GM18873 (cell line): Measurements from ENCODE around the gene THOC2.
A peak's percentile ranks its signal among the peaks of the same experiment; 100 is the strongest.
"Not testable (repeated sequence)": the region's sequence is repeated elsewhere in the genome, so short reads cannot be mapped to it uniquely, and the experiment has no call there.

Source experiments
- ATAC-seq: cut with Tn5 transposase; IDR thresholded peaks from one replicate; pipeline ENCODE4 v1.9.1; 2021; ENCODE audit warnings: mild to moderate bottlenecking, moderate library complexity, moderate number of reproducible peaks; ENCODE audit not compliant: unreplicated experiment, low FRiP score

Gene THOC2

GRCh38 chrX:123600181-123600580 lies 132.7 kb downstream of the THOC2 start:
- no peak for ATAC-seq

- peak; percentile 56 for ATAC-seq
These were observed 141.9 kb downstream of the THOC2 start for GRCh38 chrX:123590842-123591486.

DNA sequence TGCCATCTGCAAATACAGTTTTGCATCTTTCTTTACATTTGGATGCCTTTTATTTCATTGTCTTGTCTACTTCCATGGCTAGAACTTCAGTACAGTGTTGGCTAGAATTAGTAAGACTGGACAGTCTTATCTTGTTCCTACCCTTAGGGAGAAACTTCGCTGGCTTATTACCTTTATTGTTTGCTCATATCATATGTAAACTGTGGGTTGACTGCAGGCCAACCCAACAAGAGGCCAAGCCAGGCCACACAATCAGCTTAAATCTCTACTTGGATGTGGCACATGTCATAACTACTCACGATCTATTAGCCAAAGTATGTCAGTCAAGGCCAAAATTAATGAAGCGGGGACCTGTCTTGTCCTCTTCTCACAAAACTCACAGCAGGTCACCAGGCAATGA lies 144.1 kb downstream of the THOC2 start:
- no peak for ATAC-seq

DNA sequence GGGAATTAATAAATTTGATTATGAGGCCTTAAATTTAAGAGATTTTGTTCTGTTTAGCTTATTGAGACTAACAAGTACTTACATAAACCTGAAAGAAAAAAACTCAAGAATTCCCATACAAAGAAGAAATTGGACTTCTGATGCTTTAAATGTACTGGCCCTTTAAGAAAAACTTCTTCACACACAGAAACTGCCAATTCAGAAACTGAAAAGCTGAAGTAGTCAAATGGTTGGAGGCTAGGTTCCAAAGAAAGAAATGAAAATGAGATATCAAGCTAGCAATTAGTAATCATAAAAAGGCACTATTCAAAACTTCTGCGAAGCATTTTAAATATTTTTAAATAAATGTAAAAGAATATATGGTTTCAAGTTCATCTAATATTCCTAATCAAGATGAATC lies 151.3 kb downstream of the THOC2 start:
- ATAC-seq = no peak

GRCh38 chrX:123580792-123581191 lies 152.1 kb downstream of the THOC2 start:
- no peak for ATAC-seq

- ATAC-seq = not testable (repeated sequence)
These were observed 158.8 kb downstream of the THOC2 start for GRCh38 chrX:123574027-123574426.

- no peak for ATAC-seq
These were observed 162.8 kb downstream of the THOC2 start for GRCh38 chrX:123570011-123570590.

DNA sequence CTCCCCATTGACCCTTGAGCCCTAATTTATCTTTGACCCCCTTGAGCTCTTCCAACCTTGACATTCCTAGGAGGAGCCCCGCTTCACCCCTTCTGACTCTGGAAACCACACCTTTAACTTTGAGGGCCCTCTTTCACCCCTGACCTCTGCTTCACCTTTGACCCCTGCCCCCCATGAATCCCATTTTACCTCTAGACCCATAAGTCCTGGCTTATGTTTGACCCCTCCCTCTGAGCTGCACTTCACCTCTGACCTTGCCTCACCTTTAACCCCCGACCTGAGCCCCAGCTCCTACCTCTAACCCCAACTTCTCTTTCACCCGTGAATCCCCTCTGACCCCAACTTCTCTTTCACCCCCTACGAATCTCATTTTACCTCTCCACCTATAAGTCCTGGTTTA lies 169.7 kb downstream of the THOC2 start:
- ATAC-seq = no peak

- ATAC-seq = no peak
These were observed 170.3 kb downstream of the THOC2 start for GRCh38 chrX:123562342-123563146.

DNA sequence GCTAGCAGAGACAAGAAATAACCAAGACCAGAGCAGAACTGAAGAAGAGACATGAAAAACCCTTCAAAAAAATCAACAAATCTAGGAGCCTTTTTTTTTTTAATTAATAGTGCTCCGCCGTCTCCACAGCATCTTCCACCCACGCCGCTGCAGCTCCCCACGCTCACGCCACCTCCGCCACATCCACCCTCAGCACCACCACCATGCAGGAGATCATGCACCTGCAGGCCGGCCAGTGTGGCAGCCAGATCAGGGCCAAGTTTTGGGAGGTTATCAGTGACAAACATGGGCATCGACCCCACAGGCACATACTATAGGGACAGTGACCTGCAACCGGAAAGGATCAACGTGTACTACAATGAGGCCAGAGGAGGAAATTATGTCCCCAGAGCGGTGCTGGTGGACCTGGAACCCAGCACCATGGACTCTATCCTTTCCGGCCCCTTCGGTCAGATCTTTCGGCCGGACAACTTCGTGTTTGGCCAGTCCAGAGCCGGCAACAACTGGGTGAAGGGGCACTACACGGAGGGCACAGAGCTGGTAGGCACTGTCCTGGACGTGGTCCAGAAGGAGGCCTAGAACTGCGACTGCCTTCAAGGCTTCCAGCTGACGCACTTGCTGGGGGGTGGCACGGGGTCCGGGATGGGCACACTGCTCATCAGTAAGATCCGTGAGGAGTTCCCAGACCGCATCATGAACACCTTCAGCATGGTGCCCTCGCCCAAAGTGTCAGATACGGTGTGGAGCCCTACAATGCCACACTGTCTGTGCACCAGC lies 171.2 kb downstream of the THOC2 start:
- ATAC-seq = no peak

DNA sequence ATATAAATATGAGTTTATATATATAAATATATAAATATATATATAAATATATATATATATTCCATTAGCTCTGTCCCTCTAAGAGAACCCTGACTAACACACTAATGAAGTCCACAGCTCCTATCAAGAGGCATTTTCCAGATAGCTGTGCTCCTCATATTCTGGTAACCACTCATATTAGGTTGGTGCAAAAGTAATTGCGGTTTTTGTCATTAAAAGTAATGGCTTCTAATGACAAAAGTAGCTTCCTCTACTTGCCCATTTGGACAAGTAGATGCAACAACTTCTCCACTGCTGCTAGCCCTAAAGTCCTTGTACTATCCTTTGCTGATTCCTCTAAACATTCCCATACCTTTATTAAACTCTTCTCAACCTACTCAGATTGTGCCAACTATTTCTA lies 182.0 kb downstream of the THOC2 start:
- ATAC-seq = no peak
